SK-MEL-5 (cell line): ENCODE data around the gene MYCBP2. TPM values are rescaled to one million over a fixed set of nuclear protein-coding genes. Genes with fewer than 3 reads are reported as not detected.
"Not testable (repeated sequence)": the region's sequence is repeated elsewhere in the genome, so short reads cannot be mapped to it uniquely, and the experiment has no call there.

Experiments
- DNase-seq: peaks from one replicate; pipeline ENCODE4 v3.0.0-alpha.2; 2016; ENCODE audit warnings: low read depth, low spot score
- in situ Hi-C: cut with HindIII; loops from 2 replicates; pipeline ENCODE4 v1.10.0; 2016; ENCODE audit warnings: low sequenced_read_pairs, high pct_unique_total_duplicates, low pct_unique_long_range_greater_than_20kb
- total RNA-seq: library from RNA; depleted of rRNA; stranded (reverse); fragments of >200 nt; shearing (Covaris generic); gene quantifications from 2 replicates; pipeline ENCODE4 v1.2.3, GENCODE V29; 2014

Gene MYCBP2
- total RNA-seq, 1 experiment from 2014 or later, result 62.3 TPM

DNA sequence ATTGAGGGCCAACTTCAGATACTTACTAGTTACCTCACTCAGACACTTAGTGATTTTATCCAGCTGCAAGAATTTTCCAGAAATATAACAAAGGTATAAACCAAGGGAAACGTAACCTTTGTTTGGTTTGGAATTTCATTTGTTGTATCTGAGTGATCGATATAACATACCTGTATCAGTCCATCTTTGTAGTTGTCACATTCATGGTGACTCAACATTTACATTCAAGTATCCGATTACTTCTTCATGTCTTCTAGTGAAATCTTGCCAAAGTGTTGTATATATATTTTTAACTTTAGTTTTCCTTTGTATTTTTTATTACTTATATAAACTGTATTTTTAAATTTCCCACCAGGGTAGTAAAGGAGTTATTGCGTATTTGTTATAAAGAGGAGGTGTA is 16.9 kb upstream of the MYCBP2 start:
- no peak for DNase-seq
- in situ Hi-C loops, result no loop called here

GRCh38 chr13:77339408-77339807 is 12.5 kb upstream of the MYCBP2 start:
- DNase-seq, result no peak
- in situ Hi-C loops, result no loop called here

GRCh38 chr13:77338961-77339401 is 12.1 kb upstream of the MYCBP2 start:
- no peak for DNase-seq
- in situ Hi-C loops, result no loop called here

DNA sequence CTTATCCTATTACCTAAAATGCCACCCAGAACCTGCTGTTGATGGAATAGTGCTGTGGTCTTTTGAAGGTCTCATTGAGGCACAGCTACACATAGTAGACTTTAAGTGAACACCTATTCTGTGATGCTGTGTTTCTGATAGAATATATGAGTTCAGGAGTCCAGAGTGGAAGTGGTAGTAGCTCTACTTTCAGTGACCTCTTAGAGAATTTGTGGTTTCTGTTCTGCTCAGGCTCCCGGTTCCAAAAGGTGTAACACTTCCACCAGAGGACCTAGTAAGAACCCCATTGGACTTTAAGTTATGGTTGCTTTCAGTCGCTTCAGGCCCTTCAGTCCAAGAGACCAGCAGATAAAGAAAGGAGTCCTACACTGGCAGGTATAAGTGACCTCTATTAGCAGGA is 11.4 kb upstream of the MYCBP2 start:
- DNase-seq, result no peak
- in situ Hi-C loops, result no loop called here

GRCh38 chr13:77337159-77337558 is 10.3 kb upstream of the MYCBP2 start:
- in situ Hi-C loops, result no loop called here
- peak; percentile 25 for DNase-seq

GRCh38 chr13:77335543-77335942 is 8.6 kb upstream of the MYCBP2 start:
- in situ Hi-C loops, result no loop called here
- DNase-seq, result no peak

DNA sequence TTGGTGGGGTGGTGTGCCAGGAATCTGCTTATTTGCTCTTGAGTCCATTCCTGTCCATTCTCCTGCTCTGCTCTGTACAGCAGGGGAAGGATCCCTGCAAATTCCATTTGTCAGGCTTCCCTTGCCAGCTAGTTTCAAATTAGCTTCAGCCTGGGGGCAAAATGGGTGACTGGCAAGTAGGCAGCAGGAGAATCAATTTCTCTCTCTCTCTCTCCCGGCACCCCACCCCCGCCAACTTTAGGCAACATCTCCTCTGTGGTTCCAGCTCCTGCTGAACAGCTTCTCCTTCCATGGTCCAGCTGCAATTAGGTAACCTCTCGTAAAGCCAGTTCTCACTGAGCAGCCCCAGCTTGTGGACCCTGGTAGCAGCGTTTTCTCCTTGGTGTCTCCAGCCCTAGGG is 6.7 kb upstream of the MYCBP2 start:
- no peak for DNase-seq

DNA sequence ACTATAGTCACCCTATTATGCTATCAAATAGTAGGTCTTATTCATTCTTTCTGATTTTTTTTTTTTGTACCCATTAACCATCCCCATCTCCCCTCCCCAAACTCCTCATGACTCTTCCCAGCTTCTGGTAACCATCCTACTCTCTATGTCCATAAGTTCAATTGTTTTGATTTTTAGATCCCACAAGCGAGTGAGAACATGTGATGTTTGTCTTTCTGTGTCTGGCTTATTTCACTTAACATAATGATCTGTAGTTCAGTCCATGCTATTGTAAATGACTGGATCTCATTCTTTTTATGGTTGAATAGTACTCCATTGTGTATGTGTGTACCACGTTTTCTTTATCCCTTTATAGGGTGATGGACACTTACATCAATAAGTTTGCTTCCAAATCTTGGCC is 4.5 kb upstream of the MYCBP2 start:
- in situ Hi-C loops, result no loop called here
- DNase-seq, result peak; percentile 88

More for the DNA sequence above, 6.7 kb upstream of the MYCBP2 start:
- in situ Hi-C loops, result no loop called here

DNA sequence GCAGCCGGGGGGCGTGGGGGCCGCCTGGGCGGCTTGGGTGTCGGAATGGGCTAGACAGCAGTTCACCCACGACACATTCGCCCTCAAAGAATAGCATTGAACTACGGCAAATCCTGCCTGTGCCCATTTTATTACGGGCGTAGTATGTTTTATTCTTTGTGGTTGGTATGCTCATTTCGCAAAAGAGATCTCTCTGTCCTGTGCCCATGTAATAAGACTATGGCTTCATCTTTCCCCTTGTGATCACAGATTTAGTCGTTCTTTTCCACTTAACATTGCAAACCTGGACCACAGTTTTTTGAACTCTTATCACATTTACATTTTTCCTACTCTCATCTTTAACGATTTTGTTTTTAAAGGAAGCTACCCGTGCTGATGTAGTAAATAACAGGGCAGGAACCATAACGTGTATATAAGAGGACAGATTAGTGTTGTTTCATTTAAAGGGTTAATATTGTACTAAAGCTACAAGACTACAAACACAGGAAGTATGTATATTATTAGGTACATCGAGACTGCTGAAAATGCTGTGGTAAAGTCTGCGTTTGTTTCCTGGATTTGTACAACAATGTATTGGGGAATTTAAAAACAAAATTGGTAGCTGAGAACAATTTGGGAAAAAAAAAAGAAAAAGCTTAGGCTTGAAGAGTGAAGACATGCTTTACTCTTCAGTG is 3.2 kb upstream of the MYCBP2 start:
- in situ Hi-C loops, result no loop called here
- no peak for DNase-seq

DNA sequence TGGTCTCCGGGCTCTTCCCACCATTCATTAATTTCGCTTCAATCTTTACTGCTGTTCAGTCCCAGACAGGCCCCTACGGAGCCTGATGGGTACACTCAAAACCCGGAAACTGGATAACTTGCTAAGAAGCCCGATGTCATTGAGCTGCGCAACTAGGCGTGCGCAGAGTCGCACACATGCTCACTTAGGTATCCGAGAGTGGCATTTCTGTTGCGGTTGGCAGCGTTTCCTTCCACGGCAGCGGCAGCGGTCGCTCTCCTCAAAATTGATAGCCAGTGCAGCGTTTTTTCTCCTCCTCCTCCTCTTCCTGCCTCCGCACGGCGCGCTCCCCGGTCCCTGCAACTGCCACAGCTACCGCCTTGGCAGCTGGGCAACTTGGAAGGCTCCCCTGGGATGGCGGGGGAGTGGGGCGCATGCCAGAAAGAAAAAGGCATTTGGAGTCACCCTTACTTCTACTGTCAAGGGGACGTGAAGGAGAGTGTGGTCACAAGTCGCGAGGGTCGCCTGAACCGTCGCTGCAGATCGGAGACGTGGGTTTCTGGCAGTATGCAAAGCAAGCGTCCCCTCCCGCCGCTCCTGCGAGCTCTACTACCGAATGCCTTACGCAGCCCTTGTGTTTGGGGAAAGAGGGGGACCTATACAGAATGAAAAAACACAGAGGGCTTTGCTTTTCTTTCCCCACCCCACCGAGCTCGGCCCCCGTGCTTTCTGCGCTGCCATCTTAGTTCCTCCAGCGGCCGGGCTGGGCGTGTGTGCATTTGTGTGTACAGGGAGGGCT is 2.4 kb upstream of the MYCBP2 start:
- in situ Hi-C loops, result no loop called here
- peak; percentile 97 for DNase-seq

- in situ Hi-C loops, result no loop called here
- no peak for DNase-seq
Measured at GRCh38 chr13:77328819-77329132, 1.9 kb upstream of the MYCBP2 start.

DNA sequence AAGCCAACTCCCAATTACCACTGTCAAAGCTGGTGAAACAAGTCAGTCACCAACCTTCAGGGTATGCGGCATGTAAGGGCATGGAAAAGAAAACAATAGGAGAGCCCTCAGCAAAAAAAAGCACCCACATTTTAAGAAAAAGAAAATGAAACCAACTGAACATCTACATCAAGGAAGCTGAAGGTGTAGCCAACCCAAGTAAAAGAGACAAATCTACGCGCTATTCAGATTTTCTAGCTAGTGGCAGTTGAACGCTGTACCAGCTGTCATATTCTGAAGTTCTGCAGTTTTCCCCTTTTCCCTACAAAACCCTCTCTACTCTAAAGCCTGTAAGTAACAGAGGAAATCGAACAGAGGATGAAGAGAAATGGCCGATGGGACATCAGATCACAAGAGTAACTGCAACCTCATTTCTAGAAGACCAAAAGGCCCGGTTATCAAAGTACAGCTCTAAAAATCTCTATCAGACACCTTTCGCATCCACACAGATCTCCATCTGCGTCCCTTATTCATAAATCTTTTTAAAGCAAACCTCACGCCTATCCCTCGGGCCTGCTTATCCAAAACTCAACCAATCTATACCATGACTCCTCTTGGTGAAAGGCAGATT is 1.4 kb downstream of the MYCBP2 start:
- no peak for DNase-seq
- in situ Hi-C loops, result no loop called here

GRCh38 chr13:77323858-77324257 is 3.0 kb downstream of the MYCBP2 start:
- DNase-seq, result no peak
- in situ Hi-C loops, result no loop called here

GRCh38 chr13:77319536-77319935 is 7.4 kb downstream of the MYCBP2 start:
- in situ Hi-C loops, result no loop called here
- no peak for DNase-seq

- in situ Hi-C loops, result no loop called here
Measured at GRCh38 chr13:77318741-77319140, 8.2 kb downstream of the MYCBP2 start.

DNA sequence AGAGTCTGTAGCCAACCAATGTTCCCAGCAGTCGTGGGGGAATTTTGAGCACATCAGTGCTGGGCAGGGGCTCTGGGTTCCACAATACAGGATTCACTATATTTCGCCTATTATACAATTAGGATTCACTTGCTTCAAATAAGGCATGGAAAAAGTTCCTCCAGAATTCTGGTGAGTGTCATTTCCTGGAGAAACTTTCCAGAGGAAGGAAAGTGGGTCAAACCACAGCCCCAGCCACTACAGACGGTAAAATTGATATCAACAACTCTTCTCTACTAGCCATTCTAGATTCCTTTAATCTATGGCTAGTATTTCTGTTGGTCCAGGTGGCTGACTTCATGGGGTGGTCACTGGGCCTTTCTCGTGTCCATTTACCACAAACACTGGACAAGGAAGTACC is 10.5 kb downstream of the MYCBP2 start:
- DNase-seq, result no peak
- in situ Hi-C loops, result no loop called here

More at GRCh38 chr13:77318741-77319140, 8.2 kb downstream of the MYCBP2 start:
- no peak for DNase-seq

DNA sequence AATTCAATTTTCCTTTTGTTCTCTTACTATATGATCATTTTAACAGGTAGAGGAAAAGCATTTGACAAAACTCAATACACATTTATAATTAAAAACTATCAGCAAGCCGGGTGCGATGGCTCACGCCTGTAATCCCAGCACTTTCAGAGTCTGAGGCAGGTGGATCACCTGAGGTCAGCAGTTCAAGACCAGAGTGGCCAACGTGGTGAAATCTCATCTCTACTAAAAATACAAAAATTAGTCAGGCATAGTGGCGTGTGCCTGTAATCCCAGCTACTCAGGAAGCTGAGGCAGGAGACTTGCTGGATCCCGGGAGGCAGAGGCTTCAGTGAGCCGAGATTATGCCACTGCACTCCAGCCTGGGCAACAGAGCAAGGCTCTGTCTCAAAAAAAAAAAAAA is 11.4 kb downstream of the MYCBP2 start:
- DNase-seq, in situ Hi-C loops: not testable (repeated sequence)

- DNase-seq, result no peak
- in situ Hi-C loops, result no loop called here
Measured at GRCh38 chr13:77313923-77314322, 13.0 kb downstream of the MYCBP2 start.

GRCh38 chr13:77312311-77312710 is 14.6 kb downstream of the MYCBP2 start:
- in situ Hi-C loops, result no loop called here
- no peak for DNase-seq
